Activated CD4-positive, alpha-beta memory T cell treated with anti-CD3 and anti-CD28 coated beads, Interleukin-2, amount 10 ng/mL, durations not matched to agents 7 days and 5 days (primary cell): ENCODE data around the gene BEND5. TPM values are rescaled to one million over a fixed set of nuclear protein-coding genes. Genes with fewer than 3 reads are reported as not detected.

Source experiments
- CTCF ChIA-PET: fragments of 350-600 bp; sonication (Branson Sonifier 250); formaldehyde crosslinking; loops from one replicate; lab custom pipeline; 2021; ENCODE audit warnings: antibody characterized with exemption, inconsistent platforms; lab: Charles Lee
- POLR2A ChIA-PET: fragments of 350-600 bp; sonication (Branson Sonifier 250); formaldehyde crosslinking; loops from one replicate; lab custom pipeline; 2021; ENCODE audit warnings: antibody characterized with exemption; lab: Charles Lee
- DNase-seq: peaks from one replicate; pipeline ENCODE4 v3.0.0-alpha.2; 2020
- H3K27ac Mint-ChIP-seq: one replicate; pipeline ENCODE4 v1.8.0; 2021; ENCODE audit warnings: mild to moderate bottlenecking, mixed read lengths
- H3K27me3 Mint-ChIP-seq: one replicate; pipeline ENCODE4 v1.8.0; 2021; ENCODE audit warnings: mixed read lengths
- H3K36me3 Mint-ChIP-seq: one replicate; pipeline ENCODE4 v1.8.0; 2021; ENCODE audit warnings: low read depth, mixed read lengths
- H3K4me1 Mint-ChIP-seq: one replicate; pipeline ENCODE4 v1.8.0; 2021; ENCODE audit warnings: mixed read lengths
- H3K4me3 Mint-ChIP-seq: one replicate; pipeline ENCODE4 v1.8.0; 2021; ENCODE audit warnings: mild to moderate bottlenecking, mixed read lengths
- H3K9me3 Mint-ChIP-seq: one replicate; pipeline ENCODE4 v1.8.0; 2021; ENCODE audit warnings: mixed read lengths
- total RNA-seq, 2 experiments: library from RNA; stranded (reverse); gene quantifications; one replicate each; pipeline ENCODE4 v1.2.3, GENCODE V29; 2021

The BEND5 gene
- total RNA-seq, 2 experiments from 2014 or later = 0.80 to 1.3 TPM

GRCh38 chr1:48695161-48695560, 81.5 kb downstream of the BEND5 start:
- Mint-ChIP-seq H3K4me3 (no peak overlapping the region), H3K27ac (no peak overlapping the region)
- CTCF ChIA-PET = interaction anchor here (1.7 kb wide), 1 partner anchor 18 kb away, joined by 5 read pairs; no protein-coding TSS in a partner anchor

GRCh38 chr1:48693674-48694320, 82.9 kb downstream of the BEND5 start:
- no peaks in the 10 kb centered on the region for H3K27me3 Mint-ChIP-seq
- DNase-seq = no peak
- H3K27ac Mint-ChIP-seq = no peak overlapping the region
- H3K9me3 Mint-ChIP-seq = no peaks in the 10 kb centered on the region
- no peaks in the 10 kb centered on the region for H3K4me1 Mint-ChIP-seq
- H3K4me3 Mint-ChIP-seq = no peak overlapping the region
- no peaks in the 10 kb centered on the region for H3K36me3 Mint-ChIP-seq
- CTCF ChIA-PET = interaction anchor here (0.7 to 1.7 kb wide), 2 partner anchors 16 to 260 kb away, joined by 3 to 5 read pairs; no protein-coding TSS in a partner anchor
- POLR2A ChIA-PET = no interaction called here

More at GRCh38 chr1:48695161-48695560, 81.5 kb downstream of the BEND5 start:
- H3K36me3 Mint-ChIP-seq = no peaks in the 10 kb centered on the region
- no peaks in the 10 kb centered on the region for H3K4me1 Mint-ChIP-seq
- H3K9me3 Mint-ChIP-seq = no peaks in the 10 kb centered on the region
- POLR2A ChIA-PET = no interaction called here
- DNase-seq = no peak
- H3K27me3 Mint-ChIP-seq = no peaks in the 10 kb centered on the region

- POLR2A ChIA-PET = no interaction called here
- Mint-ChIP-seq H3K4me3 (no peak overlapping the region), H3K27me3 (no peaks in the 10 kb centered on the region), H3K27ac (no peak overlapping the region), H3K36me3 (no peaks in the 10 kb centered on the region), H3K4me1 (no peaks in the 10 kb centered on the region), H3K9me3 (no peaks in the 10 kb centered on the region)
- no peak for DNase-seq
- CTCF ChIA-PET = interaction anchor here (0.7 kb wide), 1 partner anchor 16 kb away, joined by 3 read pairs; no protein-coding TSS in a partner anchor
Observed at GRCh38 chr1:48693180-48693579, 83.5 kb downstream of the BEND5 start.

- no peaks in the 10 kb centered on the region for H3K9me3 Mint-ChIP-seq
- no peaks in the 10 kb centered on the region for H3K4me1 Mint-ChIP-seq
- POLR2A ChIA-PET = no interaction called here
- H3K36me3 Mint-ChIP-seq = no peaks in the 10 kb centered on the region
- CTCF ChIA-PET = interaction anchor here (0.7 kb wide), 1 partner anchor 15 kb away, joined by 3 read pairs; no protein-coding TSS in a partner anchor
- DNase-seq = no peak
- no peak overlapping the region for H3K27ac Mint-ChIP-seq
- H3K27me3 Mint-ChIP-seq = no peaks in the 10 kb centered on the region
- H3K4me3 Mint-ChIP-seq = no peak overlapping the region
Observed at GRCh38 chr1:48692235-48692634, 84.5 kb downstream of the BEND5 start.

- H3K4me3 Mint-ChIP-seq = no peak overlapping the region
- H3K36me3 Mint-ChIP-seq = no peaks in the 10 kb centered on the region
- DNase-seq = no peak
- no peaks in the 10 kb centered on the region for H3K4me1 Mint-ChIP-seq
- H3K27ac Mint-ChIP-seq = no peak overlapping the region
- no peaks in the 10 kb centered on the region for H3K27me3 Mint-ChIP-seq
- ChIA-PET POLR2A (no interaction called here), CTCF (no interaction called here)
- no peaks in the 10 kb centered on the region for H3K9me3 Mint-ChIP-seq
Observed at GRCh38 chr1:48691429-48692001, 85.2 kb downstream of the BEND5 start.

GRCh38 chr1:48688102-48688760, 88.5 kb downstream of the BEND5 start:
- Mint-ChIP-seq H3K4me3 (no peak overlapping the region), H3K36me3 (no peaks in the 10 kb centered on the region), H3K9me3 (no peaks in the 10 kb centered on the region), H3K27ac (no peak overlapping the region), H3K4me1 (no peaks in the 10 kb centered on the region), H3K27me3 (no peaks in the 10 kb centered on the region)
- POLR2A ChIA-PET = no interaction called here
- no peak for DNase-seq
- CTCF ChIA-PET = no interaction called here

- ChIA-PET POLR2A (no interaction called here), CTCF (interaction anchor here (1.9 kb wide), 1 partner anchor 10 kb away, joined by 7 read pairs; no protein-coding TSS in a partner anchor)
- no peaks in the 10 kb centered on the region for H3K36me3 Mint-ChIP-seq
- H3K9me3 Mint-ChIP-seq = no peaks in the 10 kb centered on the region
- H3K4me3 Mint-ChIP-seq = no peak overlapping the region
- no peak for DNase-seq
- no peaks in the 10 kb centered on the region for H3K4me1 Mint-ChIP-seq
- H3K27ac Mint-ChIP-seq = no peak overlapping the region
- H3K27me3 Mint-ChIP-seq = no peaks in the 10 kb centered on the region
Observed at GRCh38 chr1:48687282-48688045, 89.2 kb downstream of the BEND5 start.

GRCh38 chr1:48686159-48686558, 90.5 kb downstream of the BEND5 start:
- no peaks in the 10 kb centered on the region for H3K9me3 Mint-ChIP-seq
- CTCF ChIA-PET = interaction anchor here (0.9 to 1.9 kb wide), 2 partner anchors 9 to 11 kb away, joined by 3 to 7 read pairs; no protein-coding TSS in a partner anchor
- no peak overlapping the region for H3K27ac Mint-ChIP-seq

GRCh38 chr1:48684381-48684780, 92.3 kb downstream of the BEND5 start:
- Mint-ChIP-seq H3K4me1 (no peaks in the 10 kb centered on the region), H3K27ac (no peak overlapping the region), H3K9me3 (no peaks in the 10 kb centered on the region), H3K36me3 (no peaks in the 10 kb centered on the region), H3K4me3 (no peak overlapping the region), H3K27me3 (no peaks in the 10 kb centered on the region)
- CTCF ChIA-PET = no interaction called here
- DNase-seq = no peak
- POLR2A ChIA-PET = no interaction called here

More at GRCh38 chr1:48686159-48686558, 90.5 kb downstream of the BEND5 start:
- DNase-seq = no peak
- POLR2A ChIA-PET = no interaction called here
- Mint-ChIP-seq H3K36me3 (no peaks in the 10 kb centered on the region), H3K27me3 (no peaks in the 10 kb centered on the region), H3K4me1 (no peaks in the 10 kb centered on the region), H3K4me3 (no peak overlapping the region)

GRCh38 chr1:48683839-48684238, 92.9 kb downstream of the BEND5 start:
- Mint-ChIP-seq H3K4me1 (no peaks in the 10 kb centered on the region), H3K9me3 (no peaks in the 10 kb centered on the region), H3K36me3 (no peaks in the 10 kb centered on the region), H3K27ac (no peak overlapping the region), H3K27me3 (no peaks in the 10 kb centered on the region), H3K4me3 (no peak overlapping the region)
- CTCF ChIA-PET = no interaction called here
- POLR2A ChIA-PET = no interaction called here
- no peak for DNase-seq

- Mint-ChIP-seq H3K36me3 (no peaks in the 10 kb centered on the region), H3K4me1 (no peaks in the 10 kb centered on the region), H3K9me3 (no peaks in the 10 kb centered on the region), H3K27ac (no peak overlapping the region), H3K27me3 (no peaks in the 10 kb centered on the region), H3K4me3 (no peak overlapping the region)
- ChIA-PET POLR2A (no interaction called here), CTCF (no interaction called here)
- DNase-seq = no peak
Observed at GRCh38 chr1:48681476-48682305, 95.0 kb downstream of the BEND5 start.

GRCh38 chr1:48680411-48681035, 96.2 kb downstream of the BEND5 start:
- Mint-ChIP-seq H3K27ac (no peak overlapping the region), H3K9me3 (no peaks in the 10 kb centered on the region), H3K4me3 (no peak overlapping the region), H3K36me3 (no peaks in the 10 kb centered on the region), H3K4me1 (no peaks in the 10 kb centered on the region), H3K27me3 (no peaks in the 10 kb centered on the region)
- POLR2A ChIA-PET = no interaction called here
- DNase-seq = no peak
- CTCF ChIA-PET = no interaction called here
